Right lobe of liver (tissue), 4 donors: ENCODE data around the gene ITGB1BP2.
"Not testable (repeated sequence)": the region's sequence is repeated elsewhere in the genome, so short reads cannot be mapped to it uniquely, and the experiment has no call there.

Experiments
- POLR2A ChIP-seq: fragments of 450-650 bp; IDR thresholded peaks from one replicate; pipeline ENCODE4 v1.6.1; 2017; ENCODE audit warnings: antibody characterized with exemption, mild to moderate bottlenecking
- TF ChIP-seq, protein P1 (sequence below), 4 donors: fragments of 200-600 bp in 3 of 4; fragments of 450-650 bp in 1 of 4; IDR thresholded peaks; one replicate each; pipeline versions ENCODE4 v1.5.1 to v1.8.0; 2016 to 2022; ENCODE audit warnings: antibody characterized with exemption in 4 of 4, mild to moderate bottlenecking in 2 of 4
- donor health status: DM: no; HTN: no; CAD: no.
- donor health status: DM: no; HTN: no; CAD: no.
- donor health status: DM: no; HTN: yes; CAD: no.

GRCh38 chrX:71316959-71317358 lies 15.4 kb downstream of the ITGB1BP2 start:
- TF ChIP-seq POLR2A, result not testable (repeated sequence)
- TF ChIP-seq, protein P1, sequence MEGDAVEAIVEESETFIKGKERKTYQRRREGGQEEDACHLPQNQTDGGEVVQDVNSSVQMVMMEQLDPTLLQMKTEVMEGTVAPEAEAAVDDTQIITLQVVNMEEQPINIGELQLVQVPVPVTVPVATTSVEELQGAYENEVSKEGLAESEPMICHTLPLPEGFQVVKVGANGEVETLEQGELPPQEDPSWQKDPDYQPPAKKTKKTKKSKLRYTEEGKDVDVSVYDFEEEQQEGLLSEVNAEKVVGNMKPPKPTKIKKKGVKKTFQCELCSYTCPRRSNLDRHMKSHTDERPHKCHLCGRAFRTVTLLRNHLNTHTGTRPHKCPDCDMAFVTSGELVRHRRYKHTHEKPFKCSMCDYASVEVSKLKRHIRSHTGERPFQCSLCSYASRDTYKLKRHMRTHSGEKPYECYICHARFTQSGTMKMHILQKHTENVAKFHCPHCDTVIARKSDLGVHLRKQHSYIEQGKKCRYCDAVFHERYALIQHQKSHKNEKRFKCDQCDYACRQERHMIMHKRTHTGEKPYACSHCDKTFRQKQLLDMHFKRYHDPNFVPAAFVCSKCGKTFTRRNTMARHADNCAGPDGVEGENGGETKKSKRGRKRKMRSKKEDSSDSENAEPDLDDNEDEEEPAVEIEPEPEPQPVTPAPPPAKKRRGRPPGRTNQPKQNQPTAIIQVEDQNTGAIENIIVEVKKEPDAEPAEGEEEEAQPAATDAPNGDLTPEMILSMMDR (IDR thresholded peaks at IDR 0.05), result not testable (repeated sequence)
